ENCODE results near the gene SIGLECL1.
A peak's percentile ranks its signal among the peaks of the same experiment; 100 is the strongest.

The SIGLECL1 gene

DNA sequence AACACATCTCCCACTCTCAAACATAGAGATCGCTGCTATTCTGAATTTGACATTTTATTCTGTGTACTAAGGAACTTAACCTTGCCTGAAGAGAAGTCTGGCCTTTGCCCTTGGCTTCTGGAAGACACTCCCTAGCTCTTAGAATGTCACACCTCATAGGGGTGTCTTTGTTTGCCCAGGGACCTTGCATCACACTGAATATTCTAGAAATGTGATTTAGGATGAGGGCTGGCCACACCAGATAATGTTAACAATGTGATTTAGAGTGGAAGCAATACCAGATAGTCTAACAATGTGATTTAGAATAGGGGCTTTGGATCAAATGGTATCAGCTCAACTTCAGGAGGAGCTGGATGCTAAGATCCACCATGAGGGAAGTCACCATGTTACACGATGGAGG, 6.6 kb downstream of the SIGLECL1 start:
- no peak for DNase-seq (ENCODE audit: extremely low spot score)
- CTCF ChIA-PET: interaction anchor here (0.7 kb wide), 1 partner anchor 57 kb away, joined by 3 read pairs; no protein-coding TSS in a partner anchor
- TF ChIP-seq CTBP1 (IDR thresholded peaks at IDR 0.05; ENCODE audit: borderline replicate concordance) (no peak), L3MBTL2 (conservative IDR thresholded peaks at IDR 0.05) (no peak)
- POLR2A ChIA-PET: no interaction called here

DNA sequence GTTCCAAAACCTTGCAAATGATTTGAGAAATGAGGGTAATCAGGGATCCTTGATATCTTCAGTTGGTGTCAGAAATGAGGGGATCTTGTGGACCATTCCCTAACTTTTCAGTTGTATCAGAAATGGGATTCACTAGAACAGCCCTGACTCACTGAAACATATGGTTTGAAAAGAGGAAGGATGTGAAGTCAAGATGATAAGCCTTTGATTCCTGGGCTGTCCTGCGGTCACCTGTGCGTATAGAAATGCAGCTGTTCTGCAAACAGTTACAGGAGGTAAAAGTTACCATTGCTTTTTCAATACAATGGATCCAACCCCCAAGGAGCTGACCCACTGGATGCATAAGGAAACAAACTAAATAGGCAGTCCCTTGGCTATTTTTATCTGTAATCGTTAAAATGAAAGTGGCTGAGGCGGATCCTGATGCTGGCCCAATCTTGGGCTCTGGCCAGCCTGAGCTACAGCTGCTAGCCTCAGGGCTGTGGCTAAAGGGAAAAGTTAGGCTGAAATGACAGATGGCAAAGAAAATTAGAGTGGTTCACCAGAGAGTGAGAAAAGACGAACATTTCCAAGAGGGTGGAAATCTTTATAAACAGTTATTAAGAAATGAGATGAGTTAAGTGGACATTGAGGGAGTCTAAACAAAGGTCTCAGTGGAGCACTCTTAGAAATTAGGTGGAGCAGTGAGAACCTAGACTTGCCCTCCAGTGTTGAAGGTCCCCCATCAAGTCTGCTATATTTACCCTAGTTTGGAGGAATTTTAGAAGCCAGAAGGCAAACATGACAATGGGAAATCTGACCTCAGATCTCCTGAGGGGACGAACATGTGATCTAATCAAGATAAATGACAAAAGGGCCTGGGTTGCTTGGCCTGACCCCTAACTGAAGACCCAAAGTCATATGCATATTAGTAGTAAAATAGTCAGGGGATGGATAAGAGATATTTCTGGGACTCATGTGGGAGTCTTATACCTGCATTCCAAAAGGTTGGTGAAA, 7.6 kb downstream of the SIGLECL1 start:
- TF ChIP-seq ELF4 (IDR thresholded peaks at IDR 0.05) (no peak), FOXK2 (IDR thresholded peaks at IDR 0.05) (no peak), ARNT (IDR thresholded peaks at IDR 0.05) (no peak)
- ChIA-PET POLR2A (no interaction called here), CTCF (interaction anchor here (1.3 kb wide), 1 partner anchor 8 kb away, joined by 3 read pairs; the partner anchor contains the start of gene SIGLECL1)
- DNase-seq (ENCODE audit: extremely low spot score): no peak

DNA sequence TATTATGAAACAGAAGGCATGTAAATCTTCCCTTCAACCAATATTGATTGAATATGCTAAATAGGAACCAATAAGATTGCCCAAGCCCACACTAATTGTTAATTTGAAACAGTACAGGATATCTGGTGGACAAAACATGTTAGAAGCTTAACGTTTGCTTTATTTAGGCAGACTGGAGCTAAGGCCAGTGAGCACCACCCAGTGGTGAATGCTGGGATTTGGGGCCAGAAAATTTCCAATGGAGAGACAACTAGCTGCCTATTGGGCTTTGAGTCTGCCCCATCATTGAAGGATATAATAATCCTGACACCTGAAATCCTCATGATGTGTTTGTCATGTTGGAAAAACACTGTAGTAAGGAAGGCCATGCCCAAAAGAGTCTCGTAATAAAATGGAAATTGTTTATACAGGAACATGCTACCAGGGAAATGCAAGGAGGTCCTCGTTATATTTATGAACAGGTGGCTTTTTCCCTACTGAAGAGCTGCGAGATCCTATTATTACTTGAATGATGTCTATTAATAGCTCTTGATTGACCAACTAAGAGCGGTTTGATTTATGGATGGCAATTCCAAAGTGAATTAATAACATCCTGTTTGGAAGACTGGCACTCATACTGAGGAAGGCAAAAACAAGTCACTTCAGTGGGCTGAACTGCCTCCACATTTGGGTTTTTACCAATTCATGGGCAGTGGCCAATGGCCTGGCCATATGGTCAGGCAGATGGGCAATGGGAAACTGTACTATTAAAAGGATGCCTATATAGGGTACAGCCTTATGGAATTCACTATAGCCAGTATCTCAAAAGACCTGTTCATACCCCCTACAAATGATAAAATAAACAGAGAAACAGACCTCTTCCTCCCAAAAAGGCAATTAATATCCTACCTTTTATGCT, 8.7 kb downstream of the SIGLECL1 start:
- POLR2A ChIA-PET: no interaction called here
- TF ChIP-seq SP1 (IDR thresholded peaks at IDR 0.05): no peak
- TF ChIP-seq, protein P1, sequence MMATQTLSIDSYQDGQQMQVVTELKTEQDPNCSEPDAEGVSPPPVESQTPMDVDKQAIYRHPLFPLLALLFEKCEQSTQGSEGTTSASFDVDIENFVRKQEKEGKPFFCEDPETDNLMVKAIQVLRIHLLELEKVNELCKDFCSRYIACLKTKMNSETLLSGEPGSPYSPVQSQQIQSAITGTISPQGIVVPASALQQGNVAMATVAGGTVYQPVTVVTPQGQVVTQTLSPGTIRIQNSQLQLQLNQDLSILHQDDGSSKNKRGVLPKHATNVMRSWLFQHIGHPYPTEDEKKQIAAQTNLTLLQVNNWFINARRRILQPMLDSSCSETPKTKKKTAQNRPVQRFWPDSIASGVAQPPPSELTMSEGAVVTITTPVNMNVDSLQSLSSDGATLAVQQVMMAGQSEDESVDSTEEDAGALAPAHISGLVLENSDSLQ (IDR thresholded peaks at IDR 0.05): no peak
- TF ChIP-seq ELF4 (IDR thresholded peaks at IDR 0.05): no peak
- TF ChIP-seq BHLHE40 (IDR thresholded peaks at IDR 0.05; ENCODE audit: borderline replicate concordance): no peak
- no peak for TF ChIP-seq ZNF384 (IDR thresholded peaks at IDR 0.05)
- TF ChIP-seq NFRKB (IDR thresholded peaks at IDR 0.05): no peak
- DNase-seq (ENCODE audit: extremely low spot score): peak; percentile 47
- CTCF ChIA-PET: interaction anchor here (0.8 to 1.3 kb wide), 3 partner anchors 9 to 103 kb away, joined by 3 to 4 read pairs (median 3); partner anchors contain the start of gene SIGLECL1

DNA sequence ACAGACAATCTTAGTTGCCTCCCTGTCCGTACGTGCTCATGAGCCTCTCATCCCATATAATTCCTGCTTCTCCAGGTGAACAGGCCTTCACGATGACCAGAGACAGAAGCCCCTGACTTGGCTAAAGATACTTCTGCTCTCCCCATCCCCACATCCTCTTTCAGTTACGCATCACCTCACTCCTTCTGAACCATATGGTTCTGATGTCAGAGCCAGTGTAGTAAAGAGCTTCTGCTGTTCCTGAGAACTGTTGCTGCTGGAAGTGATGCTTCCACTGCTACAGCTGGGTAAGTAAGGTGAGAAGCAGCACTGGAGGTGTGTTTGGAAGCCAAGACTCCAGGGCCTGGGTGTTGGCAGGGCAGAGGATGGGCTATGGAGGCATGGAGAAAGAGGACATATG, 12.9 kb downstream of the SIGLECL1 start:
- POLR2A ChIA-PET: no interaction called here
- no peak for DNase-seq (ENCODE audit: extremely low spot score)
- TF ChIP-seq, protein P1 (IDR thresholded peaks at IDR 0.05): no peak
- TF ChIP-seq SP1 (IDR thresholded peaks at IDR 0.05) (no peak), ARNT (IDR thresholded peaks at IDR 0.05) (no peak), ZNF384 (IDR thresholded peaks at IDR 0.05) (no peak), LEF1 (IDR thresholded peaks at IDR 0.05; ENCODE audit: borderline replicate concordance) (no peak), L3MBTL2 (conservative IDR thresholded peaks at IDR 0.05) (no peak), TARDBP (IDR thresholded peaks at IDR 0.05) (no peak), CTBP1 (IDR thresholded peaks at IDR 0.05; ENCODE audit: borderline replicate concordance) (no peak), NFRKB (IDR thresholded peaks at IDR 0.05) (no peak)
- CTCF ChIA-PET: no interaction called here

DNA sequence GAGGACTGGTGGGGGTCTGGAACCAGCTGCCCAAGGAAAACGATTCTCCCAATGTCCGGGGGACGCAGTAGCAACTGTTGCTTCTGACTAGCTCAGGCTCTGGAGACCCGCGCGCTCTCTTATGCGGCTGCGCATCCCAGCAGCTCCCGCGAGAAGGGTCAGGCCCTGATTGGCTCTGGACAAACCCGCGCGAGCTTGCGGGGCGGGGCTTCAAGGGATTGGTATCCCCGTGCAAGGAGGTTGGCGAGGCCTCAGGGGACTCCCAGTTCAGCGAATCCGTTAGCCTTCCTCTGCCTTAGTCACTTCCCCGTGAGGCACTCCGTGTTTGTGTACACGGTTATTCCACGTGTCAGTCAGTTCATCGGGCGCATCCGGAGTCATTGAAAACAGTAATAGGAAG, 20.2 kb downstream of the SIGLECL1 start:
- ChIA-PET CTCF (no interaction called here), POLR2A (no interaction called here)
- TF ChIP-seq LEF1 (IDR thresholded peaks at IDR 0.05; ENCODE audit: borderline replicate concordance): no peak
- no peak for TF ChIP-seq FOXK2 (IDR thresholded peaks at IDR 0.05)
- TF ChIP-seq ZNF384 (IDR thresholded peaks at IDR 0.05): no peak
- TF ChIP-seq BHLHE40 (IDR thresholded peaks at IDR 0.05; ENCODE audit: borderline replicate concordance): no peak
- no peak for TF ChIP-seq ELF4 (IDR thresholded peaks at IDR 0.05)
- TF ChIP-seq SP1 (IDR thresholded peaks at IDR 0.05): no peak
- no peak for TF ChIP-seq HDGF (IDR thresholded peaks at IDR 0.05; ENCODE audit: borderline replicate concordance)
- TF ChIP-seq FOXA1 (IDR thresholded peaks at IDR 0.05): no peak
- no peak for TF ChIP-seq ARNT (IDR thresholded peaks at IDR 0.05)
- TF ChIP-seq L3MBTL2 (conservative IDR thresholded peaks at IDR 0.05): no peak
- no peak for TF ChIP-seq CTBP1 (IDR thresholded peaks at IDR 0.05; ENCODE audit: borderline replicate concordance)
- TF ChIP-seq, protein P1 (IDR thresholded peaks at IDR 0.05): no peak
- no peak for TF ChIP-seq FOXM1 (IDR thresholded peaks at IDR 0.05; ENCODE audit: borderline replicate concordance)
- no peak for TF ChIP-seq NFRKB (IDR thresholded peaks at IDR 0.05)
- TF ChIP-seq SUZ12 (IDR thresholded peaks at IDR 0.05): no peak
- no peak for DNase-seq (ENCODE audit: extremely low spot score)

DNA sequence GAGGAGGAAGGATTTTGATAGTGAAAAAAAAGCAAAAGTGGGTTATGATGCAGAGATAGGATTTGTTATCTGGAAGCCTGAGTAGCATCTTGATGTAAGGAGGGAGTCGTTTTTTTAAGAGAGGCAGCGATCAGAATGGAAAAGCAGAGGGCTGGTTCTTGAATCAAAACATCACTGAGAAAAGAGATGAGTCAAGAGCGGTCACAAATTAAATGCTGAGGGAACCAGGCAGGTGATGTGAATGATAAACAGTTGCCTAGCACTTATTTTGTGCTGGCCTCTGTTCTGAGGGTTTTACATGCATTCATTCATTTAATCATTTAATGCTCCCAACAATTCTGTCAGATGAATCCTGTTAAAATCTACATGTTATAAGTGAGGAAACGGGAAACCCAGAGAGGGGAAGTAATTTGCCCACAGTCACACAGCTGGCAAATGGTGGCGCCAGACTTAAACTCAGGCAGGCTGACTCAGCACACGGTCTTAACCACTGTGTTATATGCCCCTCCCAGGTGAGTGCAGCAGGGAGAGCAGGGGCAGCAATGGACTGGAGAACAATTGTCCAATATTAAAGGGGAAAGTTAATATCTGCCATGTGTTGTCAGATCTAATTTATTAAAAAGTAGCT, 21.4 kb downstream of the SIGLECL1 start:
- DNase-seq (ENCODE audit: extremely low spot score): no peak
- TF ChIP-seq NFRKB (IDR thresholded peaks at IDR 0.05): no peak
- TF ChIP-seq TARDBP (IDR thresholded peaks at IDR 0.05): no peak
- no peak for TF ChIP-seq SP1 (IDR thresholded peaks at IDR 0.05)
- TF ChIP-seq L3MBTL2 (conservative IDR thresholded peaks at IDR 0.05): no peak
- TF ChIP-seq CTBP1 (IDR thresholded peaks at IDR 0.05; ENCODE audit: borderline replicate concordance): no peak
- no peak for TF ChIP-seq LEF1 (IDR thresholded peaks at IDR 0.05; ENCODE audit: borderline replicate concordance)
- no peak for TF ChIP-seq ARNT (IDR thresholded peaks at IDR 0.05)
- no peak for TF ChIP-seq ELF4 (IDR thresholded peaks at IDR 0.05)
- CTCF ChIA-PET: no interaction called here
- POLR2A ChIA-PET: no interaction called here
